Hematopoietic multipotent progenitor cell treated with erythropoietin and hydrocortisone succinate and interleukin-3 and kit ligand, for 8 days (in vitro differentiated cells): ENCODE data around the gene PACRGL.
"Not testable (repeated sequence)": the region's sequence is repeated elsewhere in the genome, so short reads cannot be mapped to it uniquely, and the experiment has no call there.

Experiments used
- DNase-seq: peaks from one replicate; pipeline ENCODE4 v3.0.0-alpha.2; 2015

The PACRGL gene

GRCh38 chr4:20724915-20725314 lies 24.7 kb downstream of the PACRGL start:
- no peak for DNase-seq

GRCh38 chr4:20735931-20736330 lies 35.7 kb downstream of the PACRGL start:
- DNase-seq, result no peak

DNA sequence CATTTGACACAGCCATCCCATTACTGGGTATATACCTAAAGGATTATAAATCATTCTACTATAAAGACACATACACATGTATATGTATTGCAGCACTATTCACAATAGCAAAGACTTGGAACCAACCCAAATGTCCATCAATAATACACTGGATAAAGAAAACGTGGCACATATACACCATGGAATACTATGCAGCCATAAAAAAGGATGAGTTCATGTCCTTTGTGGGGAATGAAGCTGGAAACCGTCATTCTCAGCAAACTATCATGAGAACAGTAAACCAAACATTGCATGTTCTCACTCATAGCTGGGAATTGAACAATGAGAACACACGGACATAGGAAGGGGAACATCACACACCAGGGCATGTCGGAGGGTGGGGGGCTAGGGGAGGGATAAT lies 45.7 kb downstream of the PACRGL start:
- DNase-seq, result not testable (repeated sequence)

DNA sequence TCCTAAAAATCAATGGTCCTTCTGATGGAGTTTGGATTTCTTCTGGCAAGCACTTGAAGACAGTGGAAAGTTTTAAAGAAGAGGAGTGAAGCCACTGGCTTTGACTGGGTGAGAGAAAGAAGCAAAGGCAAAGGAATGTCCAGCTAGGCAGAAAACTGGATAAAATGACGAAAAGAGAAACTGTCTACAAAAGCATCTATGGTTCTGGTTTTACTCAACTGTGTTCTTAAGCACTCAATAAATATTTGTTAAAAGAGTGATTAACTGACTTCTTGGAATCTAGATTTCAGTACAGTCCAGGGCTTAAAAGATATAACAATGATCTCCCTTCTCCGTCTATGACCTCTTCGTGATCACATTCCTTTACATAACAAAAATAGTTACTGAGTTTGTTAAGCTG lies 52.4 kb downstream of the PACRGL start:
- DNase-seq, result no peak

DNA sequence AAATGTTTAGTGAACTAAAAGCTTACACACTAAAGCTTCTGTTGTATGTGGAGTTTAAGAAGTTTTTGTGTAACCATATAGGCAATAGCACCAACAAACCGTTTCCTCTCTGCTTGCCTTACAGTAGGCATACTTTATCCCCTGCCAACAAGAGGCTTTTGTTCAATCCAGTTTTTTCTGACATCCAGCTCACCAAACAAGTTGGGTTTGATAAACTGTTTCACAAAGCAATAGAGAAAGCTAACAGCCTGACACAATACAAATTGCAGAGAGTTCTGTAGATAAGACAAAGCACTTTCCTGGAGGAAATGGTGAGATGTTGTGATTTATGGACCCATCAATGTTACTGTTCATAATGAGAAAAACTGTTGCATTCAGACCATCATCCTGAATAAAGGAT lies 53.8 kb downstream of the PACRGL start:
- no peak for DNase-seq

DNA sequence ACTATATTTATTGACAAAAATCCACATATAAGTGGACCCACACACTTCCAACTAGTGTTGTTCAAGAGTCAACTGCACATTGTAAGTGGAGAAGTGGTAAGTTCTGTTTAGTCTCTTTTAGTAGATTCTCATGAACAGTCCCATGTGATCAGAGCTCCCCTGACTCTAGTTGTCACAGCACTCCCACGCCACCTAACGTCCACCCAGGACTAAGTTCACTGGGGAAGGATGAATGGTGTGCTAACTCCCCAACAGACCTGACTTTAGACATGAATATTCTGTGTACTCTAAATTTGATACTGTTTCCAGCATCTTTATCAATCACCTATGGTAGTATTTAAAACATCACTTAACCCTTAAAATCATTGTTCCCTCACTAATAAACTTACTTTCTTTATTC lies 59.8 kb downstream of the PACRGL start:
- DNase-seq, result peak; percentile 4

DNA sequence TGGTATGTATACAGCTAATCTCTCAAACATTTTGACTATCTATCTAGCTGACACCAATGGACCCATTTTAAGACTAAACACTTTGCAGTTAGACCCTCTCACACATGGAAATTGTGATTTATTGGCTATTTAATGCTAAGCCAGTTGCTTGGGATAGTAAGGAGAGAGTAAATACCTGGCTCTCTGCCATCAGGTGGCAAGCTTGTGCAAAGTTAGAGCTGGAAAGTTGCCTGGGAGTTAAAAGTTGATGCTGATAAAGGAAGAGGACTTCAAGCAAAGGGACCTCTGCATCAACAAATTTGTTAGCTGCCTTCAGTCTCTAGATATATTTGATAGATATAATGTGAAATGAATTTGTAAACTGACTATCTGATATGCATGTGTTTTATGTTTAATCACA lies 61.1 kb downstream of the PACRGL start:
- no peak for DNase-seq

DNA sequence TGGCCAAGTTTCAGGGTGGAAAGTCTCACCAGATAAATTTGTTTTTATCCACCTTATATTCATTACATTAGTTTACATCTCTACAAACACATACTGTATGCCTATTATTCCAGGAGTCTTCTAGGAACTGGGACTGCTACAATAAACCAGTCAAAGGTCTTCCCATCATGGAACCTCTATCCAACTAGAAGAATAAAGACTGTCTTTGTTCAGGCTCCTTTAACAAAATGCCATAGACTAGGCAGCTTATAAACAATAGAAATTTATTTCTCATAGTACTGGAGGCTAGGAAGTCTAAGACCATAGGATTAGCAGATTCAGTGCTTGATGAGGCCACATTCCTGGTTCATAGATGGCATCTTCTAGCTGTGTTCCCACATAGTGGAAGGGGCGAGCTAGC lies 61.6 kb downstream of the PACRGL start:
- DNase-seq, result no peak

DNA sequence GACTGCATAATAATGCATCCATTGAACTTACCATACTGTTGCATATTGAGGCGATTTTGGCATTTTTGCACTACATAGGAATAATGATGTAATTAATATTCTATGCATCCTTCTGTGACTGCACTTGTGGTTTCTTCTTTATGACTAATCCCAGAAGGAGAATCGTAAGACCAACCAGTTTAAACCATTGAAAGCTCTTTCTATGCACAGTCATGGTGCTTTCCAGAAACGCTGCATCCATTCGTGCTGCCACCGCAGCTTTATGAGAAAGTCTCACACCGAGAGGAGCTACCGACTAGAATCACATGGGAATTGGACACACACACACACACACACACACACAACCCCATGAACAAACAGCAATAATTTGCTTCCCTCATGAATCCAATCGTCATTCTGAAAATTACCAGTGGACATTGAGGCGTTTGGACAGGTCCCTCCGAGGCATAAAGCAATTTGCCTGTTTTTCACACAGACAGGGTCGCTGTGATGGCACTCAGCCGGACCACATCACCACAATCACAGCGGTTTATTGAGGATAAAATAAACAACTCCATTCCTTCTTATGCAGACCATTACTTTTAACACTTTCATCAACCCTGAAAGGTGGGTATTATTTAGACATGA lies 64.2 kb downstream of the PACRGL start:
- no peak for DNase-seq

- DNase-seq, result peak; percentile 43
Measured at GRCh38 chr4:20773144-20773997, 73.1 kb downstream of the PACRGL start.

DNA sequence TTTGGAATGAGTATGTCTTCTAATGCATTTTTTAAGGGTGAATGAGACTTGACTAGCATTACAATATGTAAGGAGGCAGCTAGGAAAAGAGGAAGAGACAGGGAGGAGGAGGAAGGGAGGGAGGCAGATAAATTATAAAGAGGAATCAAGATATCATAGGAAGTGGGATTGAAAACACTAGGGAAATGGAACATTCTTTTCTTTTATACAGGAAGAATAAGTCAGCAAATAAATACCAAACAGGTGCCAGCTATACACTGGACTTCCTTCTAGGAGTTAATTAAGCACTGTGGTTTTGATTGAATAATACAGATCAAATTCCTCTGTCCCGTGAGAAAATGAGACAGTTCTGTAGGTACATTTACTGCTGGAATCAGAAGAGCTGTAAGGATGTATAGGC lies 78.6 kb downstream of the PACRGL start:
- DNase-seq, result no peak

DNA sequence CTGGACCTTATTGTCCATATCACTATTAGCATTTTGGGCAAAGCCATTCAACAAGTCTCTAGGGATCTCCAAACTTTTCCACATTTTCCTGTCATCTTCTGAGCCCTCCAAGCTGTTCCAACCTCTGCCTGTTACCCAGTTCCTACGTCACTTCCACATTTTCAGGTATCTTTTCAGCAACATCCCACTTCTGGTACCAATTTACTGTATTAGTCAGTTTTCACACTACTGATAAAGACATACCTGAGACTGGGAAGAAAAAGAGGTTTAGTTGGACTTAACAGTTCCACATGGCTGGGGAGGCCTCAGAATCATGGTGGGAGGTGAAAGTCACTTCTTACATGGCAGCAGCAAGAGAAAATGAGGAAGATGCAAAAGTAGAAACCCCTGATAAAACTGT lies 82.9 kb downstream of the PACRGL start:
- DNase-seq, result not testable (repeated sequence)

DNA sequence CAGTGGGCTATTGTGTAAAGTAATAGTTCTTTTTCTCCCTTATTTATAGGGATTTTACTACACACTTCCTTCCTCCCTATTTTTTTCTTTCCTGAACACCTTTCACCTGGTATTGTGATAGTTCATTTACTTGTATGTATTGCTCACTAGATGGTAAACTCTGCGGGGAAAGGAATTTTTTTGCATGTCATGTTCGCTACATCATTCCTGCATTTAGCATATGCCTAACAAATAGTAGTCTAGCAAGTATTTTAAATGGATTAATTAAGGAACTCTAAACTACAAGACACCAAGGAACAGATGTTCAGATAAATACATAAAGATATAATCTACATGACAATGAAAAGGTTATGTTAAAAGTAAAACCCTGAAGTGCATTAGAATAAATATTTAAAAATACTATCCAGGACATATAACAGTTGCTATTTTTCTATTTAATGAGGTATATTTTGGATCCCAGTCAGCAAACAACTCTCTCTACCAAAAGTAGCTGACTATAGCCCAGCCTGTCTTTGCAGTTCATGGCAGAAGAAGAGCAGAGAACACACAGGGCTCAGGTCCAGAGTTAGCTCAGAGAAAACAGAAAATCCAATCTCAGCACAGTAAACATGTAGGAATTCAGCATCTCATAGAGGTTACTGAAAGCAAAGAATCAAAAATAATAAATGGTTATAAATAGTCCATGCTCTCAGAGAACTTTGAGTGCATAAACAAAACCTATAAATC lies 87.8 kb downstream of the PACRGL start:
- no peak for DNase-seq
